KMS-11 (cell line): ENCODE data around the gene EYA4.

ENCODE experiments used
- H2AFZ ChIP-seq: fragments of 200-600 bp; sonication (generic); 2 replicates; pipeline ENCODE4 v1.6.1; 2016; ENCODE audit warnings: antibody characterized with exemption, mixed run types, low read depth
- H3K27ac ChIP-seq: fragments of 200-600 bp; sonication (generic); 2 replicates; pipeline ENCODE4 v1.6.1; 2016; ENCODE audit warnings: mild to moderate bottlenecking, mixed run types
- H3K27me3 ChIP-seq: fragments of 200-600 bp; sonication (generic); 2 replicates; pipeline ENCODE4 v1.6.1; 2017; ENCODE audit warnings: mild to moderate bottlenecking, low read depth, mixed run types, moderate library complexity; ENCODE audit not compliant: insufficient read depth
- H3K36me3 ChIP-seq: fragments of 200-600 bp; sonication (generic); 2 replicates; pipeline ENCODE4 v1.6.1; 2017; ENCODE audit warnings: mild to moderate bottlenecking, mixed run types; ENCODE audit not compliant: insufficient read depth
- H3K4me1 ChIP-seq: fragments of 200-600 bp; sonication (generic); 2 replicates; pipeline ENCODE4 v1.6.1; 2016; ENCODE audit warnings: mild to moderate bottlenecking, low read depth, mixed run types; ENCODE audit not compliant: poor library complexity, severe bottlenecking
- H3K4me2 ChIP-seq: fragments of 200-600 bp; sonication (generic); 2 replicates; pipeline ENCODE4 v1.7.0; 2016; ENCODE audit warnings: mild to moderate bottlenecking, mixed run types
- H3K4me3 ChIP-seq: fragments of 200-600 bp; sonication (generic); IDR thresholded peaks from 2 replicates; pipeline ENCODE4 v1.6.1; 2017; ENCODE audit warnings: low read depth, low read length, mixed read lengths; ENCODE audit not compliant: insufficient read depth
- H3K79me2 ChIP-seq: fragments of 200-600 bp; sonication (generic); 2 replicates; pipeline ENCODE4 v1.6.1; 2016; ENCODE audit warnings: low read depth, mixed run types; ENCODE audit not compliant: insufficient read depth
- H3K9ac ChIP-seq: fragments of 200-600 bp; sonication (generic); 2 replicates; pipeline ENCODE4 v1.6.1; 2016; ENCODE audit warnings: mild to moderate bottlenecking, mixed run types
- H4K20me1 ChIP-seq: fragments of 200-600 bp; sonication (generic); 2 replicates; pipeline ENCODE4 v1.6.1; 2016; ENCODE audit warnings: mild to moderate bottlenecking, mixed run types; ENCODE audit not compliant: insufficient read depth
- TF ChIP-seq, protein P1 (sequence below): fragments of 200-600 bp; sonication (generic); conservative IDR thresholded peaks from 2 replicates; pipeline ENCODE4 v1.6.1; 2017; ENCODE audit warnings: low read depth, mild to moderate bottlenecking, antibody characterized with exemption, low read length, moderate library complexity, mixed read lengths

The EYA4 gene

GRCh38 chr6:133254552-133255228, 13.5 kb downstream of the EYA4 start:
- Histone ChIP-seq H3K27me3 (no peaks in the 10 kb centered on the region), H4K20me1 (no peaks in the 10 kb centered on the region), H3K4me3 (no peak overlapping the region), H3K27ac (no peak overlapping the region), H2AFZ (no peak overlapping the region), H3K36me3 (no peaks in the 10 kb centered on the region), H3K79me2 (no peaks in the 10 kb centered on the region), H3K4me2 (no peak overlapping the region), H3K4me1 (peaks cover 6% of the 10 kb centered on the region), H3K9ac (no peak overlapping the region)
- TF ChIP-seq, protein P1, sequence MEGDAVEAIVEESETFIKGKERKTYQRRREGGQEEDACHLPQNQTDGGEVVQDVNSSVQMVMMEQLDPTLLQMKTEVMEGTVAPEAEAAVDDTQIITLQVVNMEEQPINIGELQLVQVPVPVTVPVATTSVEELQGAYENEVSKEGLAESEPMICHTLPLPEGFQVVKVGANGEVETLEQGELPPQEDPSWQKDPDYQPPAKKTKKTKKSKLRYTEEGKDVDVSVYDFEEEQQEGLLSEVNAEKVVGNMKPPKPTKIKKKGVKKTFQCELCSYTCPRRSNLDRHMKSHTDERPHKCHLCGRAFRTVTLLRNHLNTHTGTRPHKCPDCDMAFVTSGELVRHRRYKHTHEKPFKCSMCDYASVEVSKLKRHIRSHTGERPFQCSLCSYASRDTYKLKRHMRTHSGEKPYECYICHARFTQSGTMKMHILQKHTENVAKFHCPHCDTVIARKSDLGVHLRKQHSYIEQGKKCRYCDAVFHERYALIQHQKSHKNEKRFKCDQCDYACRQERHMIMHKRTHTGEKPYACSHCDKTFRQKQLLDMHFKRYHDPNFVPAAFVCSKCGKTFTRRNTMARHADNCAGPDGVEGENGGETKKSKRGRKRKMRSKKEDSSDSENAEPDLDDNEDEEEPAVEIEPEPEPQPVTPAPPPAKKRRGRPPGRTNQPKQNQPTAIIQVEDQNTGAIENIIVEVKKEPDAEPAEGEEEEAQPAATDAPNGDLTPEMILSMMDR = no peak

GRCh38 chr6:133257545-133258105, 16.5 kb downstream of the EYA4 start:
- Histone ChIP-seq H3K4me1 (peaks cover 6% of the 10 kb centered on the region), H3K79me2 (no peaks in the 10 kb centered on the region), H3K27me3 (no peaks in the 10 kb centered on the region), H3K27ac (no peak overlapping the region), H3K36me3 (no peaks in the 10 kb centered on the region), H3K4me2 (no peak overlapping the region), H3K4me3 (no peak overlapping the region), H2AFZ (no peak overlapping the region), H4K20me1 (no peaks in the 10 kb centered on the region), H3K9ac (no peak overlapping the region)
- TF ChIP-seq, protein P1 = no peak

GRCh38 chr6:133259561-133259960, 18.4 kb downstream of the EYA4 start:
- Histone ChIP-seq H3K79me2 (no peaks in the 10 kb centered on the region), H2AFZ (no peak overlapping the region), H3K27me3 (no peaks in the 10 kb centered on the region), H3K4me2 (no peak overlapping the region), H3K36me3 (no peaks in the 10 kb centered on the region), H4K20me1 (no peaks in the 10 kb centered on the region), H3K27ac (no peak overlapping the region), H3K4me3 (no peak overlapping the region), H3K4me1 (peaks cover 3% of the 10 kb centered on the region), H3K9ac (no peak overlapping the region)
- TF ChIP-seq, protein P1 = no peak

DNA sequence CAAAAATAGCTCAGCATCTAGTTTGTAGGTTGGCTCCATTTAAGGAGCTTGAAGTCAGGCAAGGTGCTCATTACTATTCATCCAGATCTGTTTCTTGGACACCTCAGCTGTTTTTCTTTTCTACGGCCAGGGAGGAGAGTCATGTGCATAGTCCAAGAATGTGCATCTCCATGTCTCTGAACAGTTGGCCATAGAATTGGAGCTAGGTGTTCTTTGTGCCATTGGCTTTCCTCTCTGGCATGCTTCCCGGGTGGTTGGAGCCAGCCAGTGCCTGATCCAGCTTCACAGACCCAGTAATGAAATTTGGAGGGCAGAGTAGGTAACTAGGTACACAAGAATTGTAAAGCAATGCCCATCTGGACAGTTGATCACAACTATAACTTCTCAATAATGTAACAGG, 21.6 kb downstream of the EYA4 start:
- H3K4me1 ChIP-seq = peaks cover 29% of the 10 kb centered on the region
- H3K4me2 ChIP-seq = no peak overlapping the region
- no peaks in the 10 kb centered on the region for H3K36me3 ChIP-seq
- H3K27ac ChIP-seq = no peak overlapping the region
- no peak overlapping the region for H2AFZ ChIP-seq
- no peaks in the 10 kb centered on the region for H3K27me3 ChIP-seq
- no peaks in the 10 kb centered on the region for H3K79me2 ChIP-seq
- no peak overlapping the region for H3K4me3 ChIP-seq
- no peak overlapping the region for H3K9ac ChIP-seq
- TF ChIP-seq, protein P1 = no peak
- H4K20me1 ChIP-seq = no peaks in the 10 kb centered on the region
